CD4-positive, alpha-beta memory T cell (primary cell): Measurements from ENCODE around the gene SLC45A2. TPM values are rescaled to one million over a fixed set of nuclear protein-coding genes. Genes with fewer than 3 reads are reported as not detected.

Experiments
- CTCF ChIA-PET: fragments of 350-600 bp; sonication (Branson Sonifier 250); formaldehyde crosslinking; loops from one replicate; lab custom pipeline; 2021; ENCODE audit warnings: inconsistent platforms; ENCODE audit not compliant: partially characterized antibody; lab: Charles Lee
- POLR2A ChIA-PET: fragments of 350-600 bp; sonication (Branson Sonifier 250); formaldehyde crosslinking; loops from one replicate; lab custom pipeline; 2021; ENCODE audit not compliant: partially characterized antibody; lab: Charles Lee
- DNase-seq, 5 donors: peaks; one replicate each; pipeline versions ENCODE4 v3.0.0 to v3.0.0-alpha.2; 2020 to 2022; ENCODE audit warnings: mixed read lengths in 1 of 5
- H3K27ac ChIP-seq: one replicate; pipeline ENCODE4 v1.7.0; 2013; ENCODE audit warnings: low read depth, low read length
- H3K27me3 ChIP-seq: 2 replicates; pipeline ENCODE4 v1.7.0; 2013; ENCODE audit warnings: mild to moderate bottlenecking, low read length, moderate library complexity; ENCODE audit not compliant: insufficient read depth
- H3K36me3 ChIP-seq: 2 replicates; pipeline ENCODE4 v1.7.0; 2013; ENCODE audit warnings: mild to moderate bottlenecking, low read length, moderate library complexity; ENCODE audit not compliant: insufficient read depth
- H3K4me1 ChIP-seq: 2 replicates; pipeline ENCODE4 v1.7.0; 2013; ENCODE audit warnings: mild to moderate bottlenecking, low read length, moderate library complexity; ENCODE audit not compliant: insufficient read depth
- H3K4me3 ChIP-seq, 2 donors: one replicate each; pipeline ENCODE4 v1.7.0; 2013; ENCODE audit warnings: low read length in 2 of 2, mild to moderate bottlenecking in 1 of 2
- H3K9me3 ChIP-seq, 2 donors: one replicate each; pipeline ENCODE4 v1.7.0; 2013; ENCODE audit warnings: low read length in 2 of 2, control low read depth in 1 of 2; ENCODE audit not compliant: control insufficient read depth in 1 of 2
- H3K27ac Mint-ChIP-seq, 7 donors: one replicate each; pipeline ENCODE4 v1.8.0; 2020 to 2021; ENCODE audit warnings: mixed read lengths in 7 of 7, mild to moderate bottlenecking in 6 of 7, inconsistent platforms in 3 of 7, moderate library complexity in 3 of 7
- H3K27me3 Mint-ChIP-seq, 2 donors: one replicate each; pipeline ENCODE4 v1.8.0; 2020 to 2021; ENCODE audit warnings: mixed read lengths in 2 of 2
- H3K36me3 Mint-ChIP-seq, 2 donors: one replicate each; pipeline ENCODE4 v1.8.0; 2020 to 2021; ENCODE audit warnings: mixed read lengths in 2 of 2, inconsistent platforms in 1 of 2, mild to moderate bottlenecking in 1 of 2
- H3K4me1 Mint-ChIP-seq, 4 donors: one replicate each; pipeline ENCODE4 v1.8.0; 2020 to 2021; ENCODE audit warnings: mixed read lengths in 4 of 4, mild to moderate bottlenecking in 1 of 4
- H3K4me3 Mint-ChIP-seq, 8 donors: one replicate each; pipeline ENCODE4 v1.8.0; 2020 to 2021; ENCODE audit warnings: mixed read lengths in 8 of 8, mild to moderate bottlenecking in 7 of 8, moderate library complexity in 6 of 8, inconsistent platforms in 3 of 8
- H3K9me3 Mint-ChIP-seq, 8 donors: one replicate each; pipeline ENCODE4 v1.8.0; 2020 to 2021; ENCODE audit warnings: mixed read lengths in 8 of 8, mild to moderate bottlenecking in 5 of 8, inconsistent platforms in 3 of 8, moderate library complexity in 1 of 8
- intact Hi-C: fragments of 100-400 bp; cut with micrococcal nuclease; formaldehyde crosslinking; loops from one replicate; pipeline ENCODE4 v1.15.1; 2023
- polyA plus RNA-seq, 2 donors: library from polyadenylated mRNA; unstranded; fragments of 300-500 nt; fragmentation: Illumina TruSeq; gene quantifications; one replicate each; pipeline ENCODE4 v1.2.3, GENCODE V29; 2021
- total RNA-seq, 2 experiments: library from RNA; stranded (reverse); gene quantifications; one replicate each; pipeline ENCODE4 v1.2.3, GENCODE V29; 2021

SLC45A2 gene
- total and polyA plus RNA-seq, 4 experiments from 2014 or later = not detected

DNA sequence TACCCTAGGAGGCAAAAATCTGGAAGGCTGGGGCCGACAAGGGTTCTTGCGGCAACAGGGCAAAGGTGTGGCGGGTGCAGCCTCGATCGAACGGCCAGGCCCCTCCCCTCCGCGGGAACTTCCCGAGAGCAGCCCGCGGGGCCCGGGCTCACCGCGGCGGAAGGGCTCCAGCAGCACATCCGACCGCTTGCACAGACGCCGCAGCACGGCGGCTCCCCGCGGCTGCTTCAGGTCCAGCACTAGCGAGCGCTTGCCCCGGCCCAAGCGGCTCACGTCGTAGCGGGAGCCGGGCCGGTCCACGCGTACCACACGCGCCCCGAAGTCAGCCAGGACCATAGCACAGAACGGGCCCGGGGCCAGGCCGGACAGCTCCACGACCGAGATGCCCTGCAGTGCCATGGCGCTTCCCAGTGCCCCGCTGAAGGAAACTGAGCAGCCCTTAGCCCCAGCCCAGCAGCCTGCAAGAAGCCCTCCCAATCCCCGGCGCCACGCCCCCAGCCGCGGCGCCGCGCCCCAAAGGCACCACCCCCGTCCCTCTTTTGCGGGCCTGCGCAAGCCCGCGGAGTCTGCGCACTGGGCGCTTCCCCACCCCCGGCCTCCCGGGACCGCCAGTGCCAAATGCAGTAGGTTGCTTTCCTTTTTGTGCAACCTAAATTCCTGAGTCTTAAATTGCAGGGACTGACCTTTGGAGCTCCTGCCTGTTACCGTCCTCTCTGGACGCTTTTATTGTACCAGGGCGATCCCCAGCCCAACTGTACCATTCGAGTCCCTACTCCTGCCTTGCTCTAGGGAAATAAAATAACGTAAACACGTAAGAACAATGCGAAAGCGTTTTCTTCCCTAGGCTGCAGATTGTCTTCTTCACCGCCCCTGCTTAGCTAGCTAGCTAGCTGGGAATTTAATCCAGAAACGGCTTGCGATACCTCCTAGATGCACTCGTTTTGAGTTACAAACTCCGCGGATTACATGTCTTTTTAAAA lies 23.4 kb upstream of the SLC45A2 start, which contains the start of gene AMACR:
Gene AMACR (minus strand): TSS at position 430 of the 980 bp plus-strand sequence. CDS start 31 bp downstream, at position 399.
- H3K9me3 Mint-ChIP-seq = no peaks in the 10 kb centered on the region
- Histone ChIP-seq H3K27me3 (no peaks in the 10 kb centered on the region), H3K27ac (peak within 1 kb of the TSS; percentile 76), H3K9me3 (no peaks in the 10 kb centered on the region), H3K4me1 (peaks cover 22% of the 10 kb centered on the region), H3K36me3 (no peaks in the 10 kb centered on the region), H3K4me3 (peak within 1 kb of the TSS; percentile 96 to 100)
- H3K27ac Mint-ChIP-seq = peak within 1 kb of the TSS; percentile 84 to 96 (median 94)
- ChIA-PET POLR2A (interaction anchor here (0.6 to 1.7 kb wide), 11 partner anchors 11 to 1835 kb away, joined by 3 to 10 read pairs (median 4); partner anchors contain the start of genes DNAJC21, RAD1, SUB1 and TARS1), CTCF (interaction anchor here (1.0 to 4.0 kb wide), 4 partner anchors 10 to 572 kb away, joined by 3 to 31 read pairs (median 3); no protein-coding TSS in a partner anchor)
- DNase-seq = peak; percentile 75 to 87 (median 86)
- peaks cover 11 to 27% (median 19%) of the 10 kb centered on the region in 4 donors for H3K4me1 Mint-ChIP-seq
- no peaks in the 10 kb centered on the region for H3K27me3 Mint-ChIP-seq
- H3K36me3 Mint-ChIP-seq = peaks cover 15 to 30% of the 10 kb centered on the region in 2 donors
- H3K4me3 Mint-ChIP-seq = peak within 1 kb of the TSS; percentile 93 to 97 (median 96)
- intact Hi-C loops = loop anchor here (1.0 to 2.0 kb wide), 2 partner anchors 568 to 907 kb away; partner anchors contain the start of genes BRIX1, RAD1 and TARS1

DNA sequence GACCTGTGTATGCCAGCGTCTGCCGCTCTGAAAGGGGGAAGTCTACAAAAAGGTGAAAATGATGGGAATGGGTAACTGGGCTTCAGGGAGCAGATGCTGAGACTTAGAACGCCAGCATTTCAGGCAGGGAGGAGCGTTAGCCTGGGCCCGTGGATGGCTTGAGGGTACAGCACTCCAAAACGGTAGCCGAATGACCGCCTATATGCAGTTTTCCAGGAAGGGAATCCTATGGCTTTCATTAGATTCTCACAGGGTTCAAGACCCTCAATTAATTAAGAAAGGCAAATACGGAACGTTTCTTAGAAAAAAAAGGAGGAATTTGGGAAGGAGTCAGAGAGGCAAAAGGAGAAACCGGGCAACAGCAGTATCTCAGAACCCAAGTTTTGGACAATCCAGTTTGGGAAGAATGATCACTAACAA lies 22.7 kb upstream of the SLC45A2 start:
- peaks cover 11 to 27% (median 20%) of the 10 kb centered on the region in 4 donors for H3K4me1 Mint-ChIP-seq
- peak overlapping the region; percentile 92 to 97 (median 96) for H3K4me3 Mint-ChIP-seq
- DNase-seq = peak in 1 of 5 donors; percentile 1
- Histone ChIP-seq H3K4me1 (peaks cover 22% of the 10 kb centered on the region), H3K4me3 (peak overlapping the region; percentile 96 to 100), H3K36me3 (no peaks in the 10 kb centered on the region), H3K27ac (peak overlapping the region; percentile 76), H3K9me3 (no peaks in the 10 kb centered on the region), H3K27me3 (no peaks in the 10 kb centered on the region)
- peaks cover 15 to 30% of the 10 kb centered on the region in 2 donors for H3K36me3 Mint-ChIP-seq
- H3K27ac Mint-ChIP-seq = peak overlapping the region; percentile 84 to 96 (median 94)
- no peaks in the 10 kb centered on the region for H3K9me3 Mint-ChIP-seq
- intact Hi-C loops = no loop called here
- H3K27me3 Mint-ChIP-seq = no peaks in the 10 kb centered on the region
- ChIA-PET CTCF (interaction anchor here (0.7 to 4.0 kb wide), 2 partner anchors 10 to 72 kb away, joined by 3 to 31 read pairs; no protein-coding TSS in a partner anchor), POLR2A (interaction anchor here (1.5 to 1.7 kb wide), 7 partner anchors 10 to 1422 kb away, joined by 3 to 10 read pairs (median 4); partner anchors contain the start of genes DNAJC21, SUB1 and TARS1)

DNA sequence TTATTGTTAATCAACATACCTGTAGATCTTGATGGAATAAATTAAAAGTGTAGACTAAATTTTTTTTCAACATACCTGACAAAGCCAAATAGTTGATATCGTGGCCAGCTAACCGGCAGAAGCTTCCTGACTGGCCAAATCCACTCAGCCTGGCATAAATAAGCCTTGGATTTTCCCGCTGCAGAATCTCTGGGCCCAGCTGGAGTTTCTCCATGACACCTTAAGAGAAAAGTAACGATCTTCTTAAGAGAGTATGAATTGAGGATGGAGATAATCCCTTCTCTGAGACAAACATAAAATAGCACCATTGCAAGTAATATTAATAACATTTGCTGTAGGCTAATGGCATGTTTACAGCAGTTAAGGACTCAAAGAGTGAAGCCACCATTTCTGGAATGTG lies 21.2 kb upstream of the SLC45A2 start:
- intact Hi-C loops = no loop called here
- no peak overlapping the region for H3K27ac ChIP-seq
- H3K27me3 Mint-ChIP-seq = no peaks in the 10 kb centered on the region
- POLR2A ChIA-PET = interaction anchor here (1.2 kb wide), 2 partner anchors 8 to 923 kb away, joined by 3 read pairs; partner anchors contain the start of gene DNAJC21
- no peaks in the 10 kb centered on the region for H3K9me3 Mint-ChIP-seq
- H3K4me3 ChIP-seq = no peak overlapping the region
- CTCF ChIA-PET = interaction anchor here (4.0 kb wide), 1 partner anchor 9 kb away, joined by 31 read pairs; no protein-coding TSS in a partner anchor
- H3K9me3 ChIP-seq = no peaks in the 10 kb centered on the region
- DNase-seq = no peak
- peaks cover 22% of the 10 kb centered on the region for H3K4me1 ChIP-seq
- H3K4me3 Mint-ChIP-seq = peak overlapping the region in 1 of 8 donors; percentile 60
- H3K36me3 ChIP-seq = no peaks in the 10 kb centered on the region
- peak overlapping the region in 2 of 7 donors; percentile 54 to 79 for H3K27ac Mint-ChIP-seq
- no peaks in the 10 kb centered on the region for H3K27me3 ChIP-seq
- H3K36me3 Mint-ChIP-seq = peaks cover 15 to 30% of the 10 kb centered on the region in 2 donors
- H3K4me1 Mint-ChIP-seq = peaks cover 11 to 27% (median 20%) of the 10 kb centered on the region in 4 donors

DNA sequence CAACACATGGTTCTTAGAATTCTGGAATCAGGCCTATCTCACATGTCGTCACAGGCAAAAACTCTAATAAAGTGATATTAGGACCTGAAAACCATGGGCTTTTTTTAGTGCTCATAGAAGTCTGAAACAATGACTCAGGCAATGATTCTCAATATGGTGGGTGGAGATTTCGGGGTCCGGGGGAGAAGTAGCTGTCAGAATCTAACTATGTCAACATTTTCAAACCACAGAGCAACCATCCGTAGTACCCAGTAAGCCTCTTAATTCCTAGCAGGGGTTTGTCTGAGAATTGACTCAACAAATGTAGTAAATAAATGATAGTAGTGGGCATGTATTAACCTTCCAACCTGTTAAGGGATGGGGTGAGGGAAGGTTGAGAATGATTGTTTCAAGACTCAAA lies 20.7 kb upstream of the SLC45A2 start:
- DNase-seq = no peak
- Histone ChIP-seq H3K9me3 (no peaks in the 10 kb centered on the region), H3K4me3 (no peak overlapping the region), H3K4me1 (peaks cover 22% of the 10 kb centered on the region), H3K36me3 (no peaks in the 10 kb centered on the region), H3K27ac (no peak overlapping the region), H3K27me3 (no peaks in the 10 kb centered on the region)
- H3K4me3 Mint-ChIP-seq = peak overlapping the region in 1 of 8 donors; percentile 18
- ChIA-PET CTCF (no interaction called here), POLR2A (interaction anchor here (0.7 kb wide), 1 partner anchor 9 kb away, joined by 3 read pairs; no protein-coding TSS in a partner anchor)
- no peaks in the 10 kb centered on the region for H3K9me3 Mint-ChIP-seq
- H3K36me3 Mint-ChIP-seq = peaks cover 15 to 30% of the 10 kb centered on the region in 2 donors
- peaks cover 11 to 27% (median 20%) of the 10 kb centered on the region in 4 donors for H3K4me1 Mint-ChIP-seq
- intact Hi-C loops = no loop called here
- peak overlapping the region in 3 of 7 donors; percentile 54 to 71 (median 65) for H3K27ac Mint-ChIP-seq
- no peaks in the 10 kb centered on the region for H3K27me3 Mint-ChIP-seq

DNA sequence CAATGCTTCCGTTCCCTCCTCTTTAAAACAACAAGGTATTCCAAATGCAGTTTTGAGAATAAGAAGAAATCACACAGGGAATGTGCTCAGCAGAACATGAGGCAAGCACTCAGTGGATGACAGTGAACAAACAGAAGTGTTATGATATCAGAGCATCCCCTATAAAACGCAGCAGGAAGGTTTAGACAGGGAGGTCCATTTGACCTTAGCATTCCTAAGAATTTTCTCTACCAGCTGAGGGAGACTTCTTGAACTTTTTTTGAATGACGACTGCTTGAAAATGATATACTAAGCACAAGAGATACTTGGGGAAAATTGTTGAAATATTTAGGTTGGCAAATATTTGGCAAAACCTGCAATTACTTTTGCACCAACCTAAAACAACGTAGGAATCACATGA lies 19.4 kb upstream of the SLC45A2 start:
- no peak overlapping the region for H3K4me3 ChIP-seq

DNA sequence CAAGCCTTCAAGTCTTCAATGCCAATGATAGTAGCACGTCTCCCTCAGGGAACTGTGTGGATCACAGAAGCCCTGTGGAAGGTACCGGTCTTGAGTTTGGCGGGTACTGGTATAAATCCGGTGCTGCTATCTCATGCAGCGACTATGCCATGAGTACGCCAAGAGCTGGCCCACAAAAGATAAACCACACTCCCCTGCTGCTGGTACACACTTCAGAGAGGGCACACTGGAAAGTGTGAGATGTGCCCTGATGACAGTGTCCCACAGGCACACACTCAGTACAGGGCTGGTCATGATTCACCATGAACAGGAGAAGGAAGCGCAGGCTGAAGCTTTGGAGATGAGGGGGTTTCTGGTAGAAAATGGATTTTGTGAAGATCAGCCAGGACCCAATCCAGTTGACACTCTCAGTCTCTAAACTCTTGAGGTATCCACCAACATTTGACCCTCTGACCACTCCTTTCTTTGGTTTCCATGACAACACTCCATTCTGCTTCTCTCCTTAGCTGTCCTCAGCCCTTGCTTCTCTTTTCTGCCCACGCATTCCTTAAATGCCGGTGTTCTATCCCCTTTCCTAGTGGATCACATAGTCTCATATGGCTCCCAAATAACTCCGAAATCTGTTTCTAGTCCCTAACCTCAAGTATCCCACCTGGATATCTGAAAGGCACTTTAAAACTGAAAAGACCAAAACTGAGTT lies 18.3 kb upstream of the SLC45A2 start:
- H3K36me3 Mint-ChIP-seq = peaks cover 15 to 36% of the 10 kb centered on the region in 2 donors
- no peak for DNase-seq
- Histone ChIP-seq H3K9me3 (no peaks in the 10 kb centered on the region), H3K4me3 (no peak overlapping the region), H3K36me3 (no peaks in the 10 kb centered on the region), H3K27me3 (no peaks in the 10 kb centered on the region), H3K4me1 (peaks cover 9% of the 10 kb centered on the region), H3K27ac (no peak overlapping the region)
- peaks cover 7 to 9% (median 9%) of the 10 kb centered on the region in 4 donors for H3K4me1 Mint-ChIP-seq
- CTCF ChIA-PET = no interaction called here
- POLR2A ChIA-PET = no interaction called here
- H3K9me3 Mint-ChIP-seq = no peaks in the 10 kb centered on the region
- H3K27ac Mint-ChIP-seq = peak overlapping the region in 1 of 7 donors; percentile 85
- no peak overlapping the region for H3K4me3 Mint-ChIP-seq
- intact Hi-C loops = no loop called here
- H3K27me3 Mint-ChIP-seq = no peaks in the 10 kb centered on the region

More for the DNA sequence above, 19.4 kb upstream of the SLC45A2 start:
- H3K36me3 Mint-ChIP-seq = peaks cover 15 to 32% of the 10 kb centered on the region in 2 donors
- Histone ChIP-seq H3K27me3 (no peaks in the 10 kb centered on the region), H3K9me3 (no peaks in the 10 kb centered on the region), H3K36me3 (no peaks in the 10 kb centered on the region), H3K27ac (no peak overlapping the region), H3K4me1 (peaks cover 16% of the 10 kb centered on the region)
- no peaks in the 10 kb centered on the region for H3K9me3 Mint-ChIP-seq
- intact Hi-C loops = no loop called here
- no peak overlapping the region for H3K27ac Mint-ChIP-seq
- ChIA-PET CTCF (no interaction called here), POLR2A (no interaction called here)
- DNase-seq = no peak
- H3K4me1 Mint-ChIP-seq = peaks cover 8 to 19% (median 14%) of the 10 kb centered on the region in 4 donors
- no peaks in the 10 kb centered on the region for H3K27me3 Mint-ChIP-seq
- no peak overlapping the region for H3K4me3 Mint-ChIP-seq
